Measurements from ENCODE around the gene ATP8B4. TPM values are rescaled to one million over a fixed set of nuclear protein-coding genes. Genes with fewer than 3 reads are reported as not detected.

Gene ATP8B4
- polyA plus RNA-seq, 1 donor (not counting 4 experiments of a cell fraction or from before 2014, with no cell fraction given), result 0.05 TPM

DNA sequence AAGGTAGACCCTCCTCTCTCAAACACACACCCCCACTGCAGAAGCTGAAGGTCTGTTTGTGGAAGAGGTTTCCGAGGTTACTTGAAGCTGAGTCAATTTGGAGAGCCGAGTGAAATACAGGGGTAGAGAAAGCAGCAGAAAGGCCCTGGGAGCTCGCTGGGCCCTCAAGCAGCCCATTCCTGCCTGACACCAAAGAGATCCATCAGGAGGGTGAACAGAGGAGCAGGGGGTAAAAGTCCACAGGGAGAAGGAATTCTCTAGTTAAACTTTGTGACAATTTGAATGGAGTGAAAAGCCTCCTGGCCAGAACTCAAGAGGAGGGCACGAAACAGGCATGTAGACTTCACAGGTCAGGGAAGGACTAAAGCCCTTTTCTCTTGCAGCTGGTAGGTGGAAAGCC, 49.3 kb upstream of the ATP8B4 start:
- Histone ChIP-seq H3K9me1 (ENCODE audit: control insufficient read depth, extremely low read depth, insufficient read depth, low read length) (no peaks in the 10 kb centered on the region), H3K27me3 (ENCODE audit: control insufficient read depth, extremely low read depth, insufficient read depth, low read length) (no peaks in the 10 kb centered on the region), H3K4me3 (ENCODE audit: control insufficient read depth in 2 of 3, extremely low read depth in 1 of 3, insufficient read depth in 2 of 3, low read depth in 1 of 3, low read length in 3 of 3) (no peak overlapping the region), H3K9ac (ENCODE audit: control insufficient read depth, extremely low read depth, insufficient read depth, low read length) (no peak overlapping the region), H3K9me3 (ENCODE audit: control insufficient read depth, low read depth, low read length) (no peaks in the 10 kb centered on the region), H4K20me1 (ENCODE audit: control insufficient read depth, extremely low read depth, insufficient read depth, low read length) (no peaks in the 10 kb centered on the region), H3K79me2 (ENCODE audit: control insufficient read depth, insufficient read depth, low read length) (no peaks in the 10 kb centered on the region), H3K4me1 (ENCODE audit: control insufficient read depth, extremely low read depth, insufficient read depth, low read length) (peaks cover 29% of the 10 kb centered on the region), H2AFZ (ENCODE audit: control insufficient read depth, low read length) (no peak overlapping the region), H3K27ac (ENCODE audit: control insufficient read depth, insufficient read depth, low read length) (no peak overlapping the region), H3K36me3 (ENCODE audit: control insufficient read depth in 2 of 2, extremely low read depth in 1 of 2, insufficient read depth in 2 of 2, low read length in 2 of 2) (no peaks in the 10 kb centered on the region), H3K4me2 (ENCODE audit: control insufficient read depth, extremely low read depth, insufficient read depth, low read depth, low read length) (no peak overlapping the region)
- FAIRE-seq (no peak), DNase-seq (ENCODE audit: low read depth, low spot score) (no peak)
- dilution Hi-C loops (cut with MboI; ENCODE audit: extremely low pct_ligation_motif_present, low sequenced_read_pairs), result no loop called here
- TF ChIP-seq EZH2 (IDR thresholded peaks at IDR 0.05; ENCODE audit: low read length), result no peak
- TF ChIP-seq, protein P1, sequence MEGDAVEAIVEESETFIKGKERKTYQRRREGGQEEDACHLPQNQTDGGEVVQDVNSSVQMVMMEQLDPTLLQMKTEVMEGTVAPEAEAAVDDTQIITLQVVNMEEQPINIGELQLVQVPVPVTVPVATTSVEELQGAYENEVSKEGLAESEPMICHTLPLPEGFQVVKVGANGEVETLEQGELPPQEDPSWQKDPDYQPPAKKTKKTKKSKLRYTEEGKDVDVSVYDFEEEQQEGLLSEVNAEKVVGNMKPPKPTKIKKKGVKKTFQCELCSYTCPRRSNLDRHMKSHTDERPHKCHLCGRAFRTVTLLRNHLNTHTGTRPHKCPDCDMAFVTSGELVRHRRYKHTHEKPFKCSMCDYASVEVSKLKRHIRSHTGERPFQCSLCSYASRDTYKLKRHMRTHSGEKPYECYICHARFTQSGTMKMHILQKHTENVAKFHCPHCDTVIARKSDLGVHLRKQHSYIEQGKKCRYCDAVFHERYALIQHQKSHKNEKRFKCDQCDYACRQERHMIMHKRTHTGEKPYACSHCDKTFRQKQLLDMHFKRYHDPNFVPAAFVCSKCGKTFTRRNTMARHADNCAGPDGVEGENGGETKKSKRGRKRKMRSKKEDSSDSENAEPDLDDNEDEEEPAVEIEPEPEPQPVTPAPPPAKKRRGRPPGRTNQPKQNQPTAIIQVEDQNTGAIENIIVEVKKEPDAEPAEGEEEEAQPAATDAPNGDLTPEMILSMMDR (optimal IDR thresholded peaks at IDR 0.05 in 1 of 3, IDR thresholded peaks at IDR 0.05 in 1 of 3, conservative IDR thresholded peaks at IDR 0.05 in 1 of 3; ENCODE audit: extremely low read depth in 1 of 3, insufficient read depth in 2 of 3, low read length in 3 of 3), result no peak

DNA sequence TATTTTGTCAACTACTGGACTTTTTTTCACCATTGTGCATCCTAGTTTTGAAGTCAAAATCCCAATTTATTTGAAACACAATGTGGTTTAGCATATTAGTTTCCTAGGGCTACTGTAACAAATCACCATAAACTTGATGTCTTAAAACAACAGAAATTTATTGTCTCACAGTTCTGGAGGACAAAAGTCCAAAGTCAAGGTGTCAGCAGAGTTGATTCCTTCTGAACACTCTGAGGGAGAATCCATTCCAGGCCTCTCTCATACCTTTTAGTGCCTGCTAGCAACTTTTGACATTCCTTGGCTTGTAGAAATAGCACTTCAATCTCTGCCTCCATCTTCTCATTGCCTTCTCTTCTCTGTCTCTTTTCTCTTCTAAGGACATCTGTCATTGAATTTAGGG, 48.1 kb upstream of the ATP8B4 start:
- H3K9me3 ChIP-seq (ENCODE audit: control insufficient read depth, low read depth, low read length), result no peaks in the 10 kb centered on the region
- H3K79me2 ChIP-seq (ENCODE audit: control insufficient read depth, insufficient read depth, low read length), result no peaks in the 10 kb centered on the region
- H3K4me1 ChIP-seq (ENCODE audit: control insufficient read depth, extremely low read depth, insufficient read depth, low read length), result peaks cover 32% of the 10 kb centered on the region
- H3K9ac ChIP-seq (ENCODE audit: control insufficient read depth, extremely low read depth, insufficient read depth, low read length), result no peak overlapping the region
- FAIRE-seq, result no peak
- dilution Hi-C loops (cut with MboI; ENCODE audit: extremely low pct_ligation_motif_present, low sequenced_read_pairs), result no loop called here
- H2AFZ ChIP-seq (ENCODE audit: control insufficient read depth, low read length), result no peak overlapping the region
- no peak overlapping the region for H3K27ac ChIP-seq (ENCODE audit: control insufficient read depth, insufficient read depth, low read length)
- no peaks in the 10 kb centered on the region for H3K9me1 ChIP-seq (ENCODE audit: control insufficient read depth, extremely low read depth, insufficient read depth, low read length)
- no peak overlapping the region for H3K4me2 ChIP-seq (ENCODE audit: control insufficient read depth, extremely low read depth, insufficient read depth, low read depth, low read length)
- DNase-seq (ENCODE audit: low read depth, low spot score), result no peak
- H3K4me3 ChIP-seq (ENCODE audit: control insufficient read depth in 2 of 3, extremely low read depth in 1 of 3, insufficient read depth in 2 of 3, low read depth in 1 of 3, low read length in 3 of 3), result no peak overlapping the region
- TF ChIP-seq, protein P1 (optimal IDR thresholded peaks at IDR 0.05 in 1 of 3, IDR thresholded peaks at IDR 0.05 in 1 of 3, conservative IDR thresholded peaks at IDR 0.05 in 1 of 3; ENCODE audit: extremely low read depth in 1 of 3, insufficient read depth in 2 of 3, low read length in 3 of 3), result no peak
- no peak for TF ChIP-seq EZH2 (IDR thresholded peaks at IDR 0.05; ENCODE audit: low read length)
- H3K27me3 ChIP-seq (ENCODE audit: control insufficient read depth, extremely low read depth, insufficient read depth, low read length), result no peaks in the 10 kb centered on the region
- no peaks in the 10 kb centered on the region for H4K20me1 ChIP-seq (ENCODE audit: control insufficient read depth, extremely low read depth, insufficient read depth, low read length)
- H3K36me3 ChIP-seq (ENCODE audit: control insufficient read depth in 2 of 2, extremely low read depth in 1 of 2, insufficient read depth in 2 of 2, low read length in 2 of 2), result no peaks in the 10 kb centered on the region
